ENCODE results near the gene PEX14.

PEX14 gene

GRCh38 chr1:10475510-10475909, 760 bp downstream of the PEX14 start:
- H3K4me3 ChIP-seq (ENCODE audit: low read length): peak overlapping the region; percentile 73
- no peaks in the 10 kb centered on the region for H3K27me3 ChIP-seq (ENCODE audit: control insufficient read depth, insufficient read depth, low read length)
- no peaks in the 10 kb centered on the region for H3K36me3 ChIP-seq (ENCODE audit: control insufficient read depth, low read depth, low read length)
- H3K27ac ChIP-seq (ENCODE audit: low read length): no peak overlapping the region
- peak overlapping the region; percentile 64 for H3K9ac ChIP-seq (ENCODE audit: low read length)
- H3K4me1 ChIP-seq (ENCODE audit: control insufficient read depth, low read depth, low read length): peaks cover 8% of the 10 kb centered on the region
- H3K9me3 ChIP-seq (ENCODE audit: control insufficient read depth, low read depth, low read length): no peaks in the 10 kb centered on the region

GRCh38 chr1:10479296-10479695, 4.5 kb downstream of the PEX14 start:
- Histone ChIP-seq H3K36me3 (ENCODE audit: control insufficient read depth, low read depth, low read length) (no peaks in the 10 kb centered on the region), H3K27ac (ENCODE audit: low read length) (no peak overlapping the region), H3K9ac (ENCODE audit: low read length) (no peak overlapping the region), H3K27me3 (ENCODE audit: control insufficient read depth, insufficient read depth, low read length) (no peaks in the 10 kb centered on the region), H3K9me3 (ENCODE audit: control insufficient read depth, low read depth, low read length) (no peaks in the 10 kb centered on the region), H3K4me3 (ENCODE audit: low read length) (no peak overlapping the region), H3K4me1 (ENCODE audit: control insufficient read depth, low read depth, low read length) (no peaks in the 10 kb centered on the region)

- H3K9me3 ChIP-seq (ENCODE audit: control insufficient read depth, low read depth, low read length): no peaks in the 10 kb centered on the region
- no peak overlapping the region for H3K4me3 ChIP-seq (ENCODE audit: low read length)
- H3K27me3 ChIP-seq (ENCODE audit: control insufficient read depth, insufficient read depth, low read length): no peaks in the 10 kb centered on the region
- no peaks in the 10 kb centered on the region for H3K36me3 ChIP-seq (ENCODE audit: control insufficient read depth, low read depth, low read length)
- H3K4me1 ChIP-seq (ENCODE audit: control insufficient read depth, low read depth, low read length): no peaks in the 10 kb centered on the region
- H3K9ac ChIP-seq (ENCODE audit: low read length): no peak overlapping the region
- H3K27ac ChIP-seq (ENCODE audit: low read length): no peak overlapping the region
These were observed 5.9 kb downstream of the PEX14 start for GRCh38 chr1:10480614-10481013.

GRCh38 chr1:10484521-10484920, 9.8 kb downstream of the PEX14 start:
- Histone ChIP-seq H3K9ac (ENCODE audit: low read length) (no peak overlapping the region), H3K36me3 (ENCODE audit: control insufficient read depth, low read depth, low read length) (no peaks in the 10 kb centered on the region), H3K27ac (ENCODE audit: low read length) (no peak overlapping the region), H3K4me3 (ENCODE audit: low read length) (no peak overlapping the region), H3K4me1 (ENCODE audit: control insufficient read depth, low read depth, low read length) (no peaks in the 10 kb centered on the region), H3K27me3 (ENCODE audit: control insufficient read depth, insufficient read depth, low read length) (no peaks in the 10 kb centered on the region), H3K9me3 (ENCODE audit: control insufficient read depth, low read depth, low read length) (no peaks in the 10 kb centered on the region)

GRCh38 chr1:10489291-10490055, 14.7 kb downstream of the PEX14 start:
- Histone ChIP-seq H3K9me3 (ENCODE audit: control insufficient read depth, low read depth, low read length) (no peaks in the 10 kb centered on the region), H3K9ac (ENCODE audit: low read length) (no peak overlapping the region), H3K27me3 (ENCODE audit: control insufficient read depth, insufficient read depth, low read length) (no peaks in the 10 kb centered on the region), H3K27ac (ENCODE audit: low read length) (no peak overlapping the region), H3K4me3 (ENCODE audit: low read length) (no peak overlapping the region), H3K4me1 (ENCODE audit: control insufficient read depth, low read depth, low read length) (no peaks in the 10 kb centered on the region), H3K36me3 (ENCODE audit: control insufficient read depth, low read depth, low read length) (no peaks in the 10 kb centered on the region)

GRCh38 chr1:10490286-10490970, 15.7 kb downstream of the PEX14 start:
- H3K4me3 ChIP-seq (ENCODE audit: low read length): no peak overlapping the region
- H3K36me3 ChIP-seq (ENCODE audit: control insufficient read depth, low read depth, low read length): no peaks in the 10 kb centered on the region
- no peaks in the 10 kb centered on the region for H3K27me3 ChIP-seq (ENCODE audit: control insufficient read depth, insufficient read depth, low read length)
- H3K27ac ChIP-seq (ENCODE audit: low read length): no peak overlapping the region
- no peak overlapping the region for H3K9ac ChIP-seq (ENCODE audit: low read length)
- peaks cover 6% of the 10 kb centered on the region for H3K4me1 ChIP-seq (ENCODE audit: control insufficient read depth, low read depth, low read length)
- H3K9me3 ChIP-seq (ENCODE audit: control insufficient read depth, low read depth, low read length): no peaks in the 10 kb centered on the region

GRCh38 chr1:10494418-10494753, 19.6 kb downstream of the PEX14 start:
- Histone ChIP-seq H3K9ac (ENCODE audit: low read length) (no peak overlapping the region), H3K9me3 (ENCODE audit: control insufficient read depth, low read depth, low read length) (no peaks in the 10 kb centered on the region), H3K36me3 (ENCODE audit: control insufficient read depth, low read depth, low read length) (no peaks in the 10 kb centered on the region), H3K27me3 (ENCODE audit: control insufficient read depth, insufficient read depth, low read length) (no peaks in the 10 kb centered on the region), H3K27ac (ENCODE audit: low read length) (no peak overlapping the region), H3K4me3 (ENCODE audit: low read length) (no peak overlapping the region), H3K4me1 (ENCODE audit: control insufficient read depth, low read depth, low read length) (peaks cover 6% of the 10 kb centered on the region)

GRCh38 chr1:10494754-10495474, 20.2 kb downstream of the PEX14 start:
- no peak overlapping the region for H3K9ac ChIP-seq (ENCODE audit: low read length)
- H3K4me3 ChIP-seq (ENCODE audit: low read length): no peak overlapping the region
- no peaks in the 10 kb centered on the region for H3K36me3 ChIP-seq (ENCODE audit: control insufficient read depth, low read depth, low read length)
- peaks cover 6% of the 10 kb centered on the region for H3K4me1 ChIP-seq (ENCODE audit: control insufficient read depth, low read depth, low read length)
- H3K27me3 ChIP-seq (ENCODE audit: control insufficient read depth, insufficient read depth, low read length): no peaks in the 10 kb centered on the region
- no peaks in the 10 kb centered on the region for H3K9me3 ChIP-seq (ENCODE audit: control insufficient read depth, low read depth, low read length)
- no peak overlapping the region for H3K27ac ChIP-seq (ENCODE audit: low read length)

- no peaks in the 10 kb centered on the region for H3K9me3 ChIP-seq (ENCODE audit: control insufficient read depth, low read depth, low read length)
- no peaks in the 10 kb centered on the region for H3K27me3 ChIP-seq (ENCODE audit: control insufficient read depth, insufficient read depth, low read length)
- H3K9ac ChIP-seq (ENCODE audit: low read length): no peak overlapping the region
- H3K36me3 ChIP-seq (ENCODE audit: control insufficient read depth, low read depth, low read length): no peaks in the 10 kb centered on the region
- no peak overlapping the region for H3K27ac ChIP-seq (ENCODE audit: low read length)
- peaks cover 6% of the 10 kb centered on the region for H3K4me1 ChIP-seq (ENCODE audit: control insufficient read depth, low read depth, low read length)
- no peak overlapping the region for H3K4me3 ChIP-seq (ENCODE audit: low read length)
These were observed 20.7 kb downstream of the PEX14 start for GRCh38 chr1:10495475-10495817.

GRCh38 chr1:10495952-10496351, 21.2 kb downstream of the PEX14 start:
- H3K4me1 ChIP-seq (ENCODE audit: control insufficient read depth, low read depth, low read length): peaks cover 6% of the 10 kb centered on the region
- no peaks in the 10 kb centered on the region for H3K36me3 ChIP-seq (ENCODE audit: control insufficient read depth, low read depth, low read length)
- no peak overlapping the region for H3K9ac ChIP-seq (ENCODE audit: low read length)
- H3K9me3 ChIP-seq (ENCODE audit: control insufficient read depth, low read depth, low read length): no peaks in the 10 kb centered on the region
- H3K27me3 ChIP-seq (ENCODE audit: control insufficient read depth, insufficient read depth, low read length): no peaks in the 10 kb centered on the region
- no peak overlapping the region for H3K27ac ChIP-seq (ENCODE audit: low read length)
- H3K4me3 ChIP-seq (ENCODE audit: low read length): no peak overlapping the region

GRCh38 chr1:10497109-10497508, 22.4 kb downstream of the PEX14 start:
- Histone ChIP-seq H3K36me3 (ENCODE audit: control insufficient read depth, low read depth, low read length) (no peaks in the 10 kb centered on the region), H3K4me1 (ENCODE audit: control insufficient read depth, low read depth, low read length) (peaks cover 6% of the 10 kb centered on the region), H3K9me3 (ENCODE audit: control insufficient read depth, low read depth, low read length) (no peaks in the 10 kb centered on the region), H3K27me3 (ENCODE audit: control insufficient read depth, insufficient read depth, low read length) (no peaks in the 10 kb centered on the region), H3K4me3 (ENCODE audit: low read length) (no peak overlapping the region), H3K27ac (ENCODE audit: low read length) (no peak overlapping the region), H3K9ac (ENCODE audit: low read length) (no peak overlapping the region)
